Tibial artery (tissue), 4 donors: ENCODE data around the gene UBL4B.
A peak's percentile ranks its signal among the peaks of the same experiment; 100 is the strongest.

Experiments used
- DNase-seq, 2 donors: peaks; one replicate each; pipeline ENCODE4 v3.0.0-alpha.2; 2019
- H3K27ac ChIP-seq, 2 donors: fragments of 200-600 bp; sonication (generic) in 1 of 2; 1 replicate in 1 of 2; 2 replicates in 1 of 2; pipeline ENCODE4 v1.5.1; 2018 to 2019; ENCODE audit warnings: mild to moderate bottlenecking in 1 of 2
- H3K27me3 ChIP-seq, 2 donors: fragments of 200-600 bp; sonication (generic) in 1 of 2; one replicate each; pipeline versions ENCODE4 v1.5.1 to v1.6.0; 2016 to 2019
- H3K36me3 ChIP-seq, 3 donors: fragments of 200-600 bp; sonication (generic) in 2 of 3; one replicate each; pipeline ENCODE4 v1.5.1; 2016 to 2019; ENCODE audit warnings: mild to moderate bottlenecking in 2 of 3
- H3K4me1 ChIP-seq, 4 donors: fragments of 200-600 bp; sonication (generic) in 2 of 4; 1 replicate in 3 of 4; 2 replicates in 1 of 4; pipeline ENCODE4 v1.5.1; 2016 to 2019
- H3K4me3 ChIP-seq, 2 donors: fragments of 200-600 bp; sonication (generic) in 1 of 2; 1 replicate in 1 of 2; 2 replicates in 1 of 2; pipeline ENCODE4 v1.5.1; 2018 to 2019; ENCODE audit warnings: mild to moderate bottlenecking in 2 of 2
- H3K9me3 ChIP-seq, 3 donors: fragments of 200-600 bp; sonication (generic) in 1 of 3; one replicate each; pipeline ENCODE4 v1.5.1; 2016 to 2019
- CTCF ChIP-seq, 2 experiments: fragments of 200-600 bp in 1 of 2; fragments of 450-650 bp in 1 of 2; IDR thresholded peaks; one replicate each; pipeline ENCODE4 v1.5.1; 2017 to 2019; ENCODE audit warnings: antibody characterized with exemption in 2 of 2, mild to moderate bottlenecking in 1 of 2, moderate library complexity in 1 of 2
- intact Hi-C: fragments of 100-400 bp; cut with DNase I; formaldehyde crosslinking; loops from one replicate; pipeline ENCODE4 v1.15.0; 2023; ENCODE audit warnings: low total_unique reads

UBL4B gene

DNA sequence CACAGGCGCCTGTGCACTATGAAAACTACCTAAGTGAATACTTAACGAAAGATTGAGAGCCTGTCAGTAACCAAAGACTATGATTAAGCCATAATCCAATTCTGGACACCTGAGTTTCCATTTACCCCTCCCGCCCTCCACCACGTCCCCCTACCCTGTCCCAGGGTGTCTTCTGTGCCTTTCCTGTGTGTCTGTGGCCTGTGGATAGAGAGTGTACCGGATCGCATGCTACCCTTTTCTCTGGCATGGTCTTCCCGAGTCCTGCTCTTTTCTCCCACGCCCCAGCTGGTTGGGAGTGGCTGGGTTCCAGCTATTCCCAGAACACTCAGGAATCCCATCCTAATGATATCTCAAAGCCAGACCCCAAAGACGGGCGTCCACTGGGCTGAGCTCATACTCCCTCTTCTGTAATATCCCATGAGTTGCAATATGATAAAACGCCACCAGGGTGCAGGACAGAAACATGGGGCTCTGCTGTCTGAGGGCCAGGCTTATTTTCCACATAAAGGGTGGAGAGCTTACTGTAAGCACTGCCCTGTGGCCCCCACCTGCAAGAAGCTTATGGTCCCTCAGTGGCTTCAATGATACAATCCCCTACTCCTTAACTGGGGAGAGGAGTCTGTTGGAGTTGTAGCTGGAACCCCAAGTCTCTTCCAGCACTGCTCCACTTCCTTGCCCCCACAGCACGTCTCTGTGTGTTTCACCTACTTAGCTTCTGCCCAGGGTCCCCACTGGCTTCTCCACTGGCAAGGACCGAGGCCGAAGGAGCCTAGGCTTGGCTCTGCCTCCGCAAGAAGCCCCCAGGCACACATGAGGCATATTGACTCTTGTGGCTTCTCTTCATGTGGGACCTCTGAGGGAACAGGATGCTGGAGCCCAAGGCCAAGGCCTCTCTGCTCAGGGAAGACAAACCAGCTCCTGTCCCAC is 24.2 kb upstream of the UBL4B start:
- Histone ChIP-seq H3K27ac (no peak overlapping the region), H3K9me3 (no peaks in the 10 kb centered on the region), H3K4me1 (peaks cover 0 to 12% (median 5%) of the 10 kb centered on the region in 4 donors), H3K4me3 (no peak overlapping the region), H3K36me3 (no peaks in the 10 kb centered on the region), H3K27me3 (peaks cover 0 to 2% of the 10 kb centered on the region in 2 donors)
- intact Hi-C loops = no loop called here
- TF ChIP-seq CTCF (IDR thresholded peaks at IDR 0.05) = peak; percentile 46 to 66
- DNase-seq = peak in 1 of 2 donors; percentile 49

GRCh38 chr1:110088739-110089316 is 23.4 kb upstream of the UBL4B start:
- H3K4me1 ChIP-seq = peaks cover 0 to 9% (median 5%) of the 10 kb centered on the region in 4 donors
- peaks cover 0 to 2% of the 10 kb centered on the region in 2 donors for H3K27me3 ChIP-seq
- no peak for TF ChIP-seq CTCF (IDR thresholded peaks at IDR 0.05)
- no peaks in the 10 kb centered on the region for H3K36me3 ChIP-seq
- no peak overlapping the region for H3K4me3 ChIP-seq
- H3K27ac ChIP-seq = no peak overlapping the region
- intact Hi-C loops = no loop called here
- no peaks in the 10 kb centered on the region for H3K9me3 ChIP-seq
- DNase-seq = no peak

DNA sequence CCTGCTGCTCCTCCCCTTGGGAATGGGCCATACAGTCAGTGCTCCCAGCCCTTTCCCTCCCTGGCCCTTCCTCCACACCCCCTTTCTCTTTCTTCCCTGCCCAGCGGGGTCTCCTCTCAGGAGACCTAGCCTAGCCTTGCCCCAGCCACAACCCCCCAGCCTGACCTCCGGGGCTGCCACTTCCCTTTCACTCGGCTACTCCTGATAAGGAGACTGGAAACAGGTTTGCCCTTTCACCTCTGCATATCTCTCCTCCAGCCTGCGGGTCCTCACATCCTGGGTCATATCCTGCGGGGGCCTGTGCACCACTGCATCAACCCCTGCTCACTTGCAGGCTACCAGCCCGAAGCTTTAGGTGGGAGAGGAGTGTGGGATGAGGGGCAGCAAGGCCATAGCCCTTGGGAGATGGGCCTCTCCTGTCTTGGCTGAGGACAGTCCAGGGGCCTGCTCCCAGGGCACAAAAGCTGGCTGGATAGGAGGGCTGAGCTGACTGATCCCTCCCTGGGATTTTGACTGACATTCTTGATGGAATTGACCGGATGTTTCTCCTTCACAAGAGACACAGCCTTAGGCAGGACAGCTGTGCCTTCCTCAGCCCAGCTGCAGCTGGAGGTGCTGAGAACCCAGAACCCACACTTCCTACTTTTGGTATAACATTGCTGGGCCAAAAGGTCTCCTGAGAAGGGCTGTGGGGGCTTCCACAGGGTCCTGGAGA is 22.5 kb upstream of the UBL4B start:
- Histone ChIP-seq H3K4me1 (peaks cover 0 to 9% (median 2%) of the 10 kb centered on the region in 4 donors), H3K4me3 (no peak overlapping the region), H3K27me3 (peaks cover 0 to 4% of the 10 kb centered on the region in 2 donors), H3K9me3 (no peaks in the 10 kb centered on the region), H3K27ac (no peak overlapping the region), H3K36me3 (no peaks in the 10 kb centered on the region)
- no peak for TF ChIP-seq CTCF (IDR thresholded peaks at IDR 0.05)
- no peak for DNase-seq
- intact Hi-C loops = no loop called here

DNA sequence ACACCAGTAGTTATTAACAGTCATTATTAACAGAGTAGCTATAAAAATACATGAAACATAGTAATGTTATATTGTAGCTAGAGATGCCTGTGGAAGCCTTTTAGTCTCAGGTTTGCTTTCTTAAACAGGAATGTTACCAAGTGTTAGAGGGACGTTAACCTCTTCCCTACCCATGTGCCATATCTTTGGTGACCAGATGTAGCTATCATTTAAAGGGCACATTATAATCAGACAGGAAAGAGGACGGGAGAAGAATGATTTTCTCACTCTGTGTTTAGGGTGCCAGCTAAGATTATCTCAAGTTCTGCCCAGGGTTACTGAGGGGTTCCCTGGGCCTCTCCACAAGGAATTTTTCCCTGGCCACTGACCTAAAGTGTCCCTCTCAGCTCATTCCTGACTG is 20.9 kb upstream of the UBL4B start:
- Histone ChIP-seq H3K9me3 (no peaks in the 10 kb centered on the region), H3K4me3 (no peak overlapping the region), H3K4me1 (peaks cover 0 to 9% (median 0%) of the 10 kb centered on the region in 4 donors), H3K36me3 (no peaks in the 10 kb centered on the region), H3K27ac (no peak overlapping the region), H3K27me3 (peaks cover 0 to 6% of the 10 kb centered on the region in 2 donors)
- intact Hi-C loops = no loop called here
- DNase-seq = no peak
- TF ChIP-seq CTCF (IDR thresholded peaks at IDR 0.05) = no peak

DNA sequence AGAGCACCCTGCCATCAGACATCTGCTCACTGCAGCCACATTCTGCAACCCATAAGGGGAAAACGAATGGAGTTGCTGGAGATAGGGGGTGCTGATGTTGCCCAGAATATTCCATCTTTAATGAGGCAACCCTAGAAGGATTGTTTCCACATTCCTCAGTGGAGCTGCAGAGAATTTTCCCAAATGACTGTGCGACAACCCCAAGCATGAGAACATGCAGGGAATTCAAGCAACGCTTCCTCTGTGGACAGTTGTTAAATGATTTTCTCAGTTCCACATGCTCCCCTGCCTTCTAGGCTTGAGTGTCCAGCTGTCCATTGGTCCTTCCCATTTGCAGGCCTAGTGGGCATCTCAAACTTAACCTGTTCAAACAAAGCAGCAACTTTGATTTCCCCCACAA is 20.5 kb upstream of the UBL4B start:
- H3K4me1 ChIP-seq = peaks cover 0 to 8% (median 0%) of the 10 kb centered on the region in 4 donors
- H3K36me3 ChIP-seq = no peaks in the 10 kb centered on the region
- intact Hi-C loops = no loop called here
- H3K27ac ChIP-seq = no peak overlapping the region
- no peak for DNase-seq
- H3K27me3 ChIP-seq = peaks cover 0 to 6% of the 10 kb centered on the region in 2 donors
- no peak for TF ChIP-seq CTCF (IDR thresholded peaks at IDR 0.05)
- no peaks in the 10 kb centered on the region for H3K9me3 ChIP-seq
- H3K4me3 ChIP-seq = no peak overlapping the region
